H1 (cell line): ENCODE measurements around the gene ADGRB3. TPM values are rescaled to one million over a fixed set of nuclear protein-coding genes. Genes with fewer than 3 reads are reported as not detected.

Experiments
- CTCF ChIA-PET: fragments of 300-600 bp; sonication (Branson Sonifier 250); formaldehyde crosslinking; loops from one replicate; lab custom pipeline; 2021; ENCODE audit not compliant: partially characterized antibody; lab: Charles Lee
- POLR2A ChIA-PET: fragments of 300-600 bp; sonication (Branson Sonifier 250); formaldehyde crosslinking; loops from one replicate; lab custom pipeline; 2021; ENCODE audit warnings: inconsistent platforms; ENCODE audit not compliant: partially characterized antibody; lab: Charles Lee
- DNase-seq, 2 experiments: peaks; one replicate each; pipeline versions ENCODE4 v3.0.0 to v3.0.0-alpha.2; 2010 to 2022; ENCODE audit warnings: low spot score in 2 of 2, low read depth in 1 of 2, mixed read lengths in 1 of 2
- FAIRE-seq: peaks from 2 replicates; lab custom pipeline; 2011; peaks lifted over from hg19 to GRCh38; lab: Jason Lieb, UNC
- H2AFZ ChIP-seq: 2 replicates; pipeline ENCODE4 v1.8.1; 2012; ENCODE audit warnings: low read length, inconsistent platforms
- H2AK5ac ChIP-seq: 2 replicates; pipeline ENCODE4 v1.6.1; 2013; ENCODE audit warnings: low read depth, low read length
- H2BK120ac ChIP-seq: replicated peaks from 2 replicates; pipeline ENCODE3; 2013; ENCODE audit warnings: low read depth, low read length, inconsistent platforms
- H2BK12ac ChIP-seq: 2 replicates; pipeline ENCODE4 v1.6.1; 2013; ENCODE audit warnings: low read depth, low read length
- H2BK15ac ChIP-seq: 2 replicates; pipeline ENCODE4 v1.6.1; 2013; ENCODE audit warnings: low read length
- H2BK20ac ChIP-seq: 2 replicates; pipeline ENCODE4 v1.6.1; 2013; ENCODE audit warnings: low read length
- H2BK5ac ChIP-seq: 2 replicates; pipeline ENCODE4 v1.6.1; 2013; ENCODE audit warnings: low read depth, low read length
- H3K14ac ChIP-seq: 2 replicates; pipeline ENCODE4 v1.6.1; 2013; ENCODE audit warnings: inconsistent platforms; ENCODE audit not compliant: insufficient read length
- H3K18ac ChIP-seq: 2 replicates; pipeline ENCODE4 v1.6.1; 2013; ENCODE audit warnings: low read length; ENCODE audit errors: extremely low read depth
- H3K23ac ChIP-seq: 2 replicates; pipeline ENCODE4 v1.6.1; 2013; ENCODE audit warnings: inconsistent platforms; ENCODE audit not compliant: insufficient read length
- H3K23me2 ChIP-seq: 2 replicates; pipeline ENCODE4 v1.6.1; 2013; ENCODE audit warnings: low read depth, low read length
- H3K27ac ChIP-seq: 2 replicates; pipeline ENCODE4 v1.6.1; 2011; ENCODE audit warnings: low read depth, low read length, inconsistent platforms
- H3K27me3 ChIP-seq, 4 experiments: replicated peaks in 1 of 4; 1 replicate in 1 of 4; 2 replicates in 3 of 4; pipeline versions ENCODE4 v1.6.1 to v1.8.1; 2011 to 2013; ENCODE audit warnings: low read length in 3 of 4, mild to moderate bottlenecking in 3 of 4, inconsistent platforms in 2 of 4, mixed read lengths in 2 of 4, moderate library complexity in 1 of 4; ENCODE audit not compliant: control insufficient read depth in 3 of 4, insufficient read depth in 3 of 4; ENCODE audit errors: extremely low read depth in 1 of 4
- H3K36me3 ChIP-seq, 4 experiments: 2 replicates each; pipeline versions ENCODE4 v1.6.1 to v1.8.1; 2011 to 2013; ENCODE audit warnings: mild to moderate bottlenecking in 4 of 4, low read length in 3 of 4, moderate library complexity in 2 of 4, control low read depth in 1 of 4, inconsistent platforms in 1 of 4; ENCODE audit not compliant: insufficient read depth in 4 of 4, control insufficient read depth in 2 of 4
- H3K4ac ChIP-seq: replicated peaks from 2 replicates; pipeline ENCODE3; 2013; ENCODE audit warnings: low read length, low read depth, mixed read lengths, inconsistent platforms; ENCODE audit not compliant: insufficient read length
- H3K4me1 ChIP-seq, 4 experiments: replicated peaks in 1 of 4; 1 replicate in 1 of 4; 2 replicates in 3 of 4; pipeline versions ENCODE4 v1.6.1 to v1.8.1; 2011 to 2013; ENCODE audit warnings: low read length in 3 of 4, inconsistent platforms in 2 of 4, mixed read lengths in 1 of 4; ENCODE audit not compliant: insufficient read depth in 4 of 4, control insufficient read depth in 3 of 4
- H3K4me2 ChIP-seq, 2 experiments: 2 replicates each; pipeline versions ENCODE4 v1.6.1 to v1.8.1; 2011 to 2013; ENCODE audit warnings: low read depth in 2 of 2, low read length in 2 of 2, control low read depth in 1 of 2, inconsistent platforms in 1 of 2, mild to moderate bottlenecking in 1 of 2; ENCODE audit not compliant: insufficient read depth in 1 of 2
- H3K4me3 ChIP-seq, 4 experiments: fragments of 200-600, 300-600 bp in 1 of 4; sonication (generic), shearing (Covaris generic), sonication (Bioruptor Twin) in 1 of 4; 2 replicates each; pipeline versions ENCODE4 v1.5.1 to v1.8.1; 2011 to 2016; ENCODE audit warnings: low read length in 4 of 4, low read depth in 3 of 4, control low read depth in 2 of 4, inconsistent platforms in 2 of 4, mild to moderate bottlenecking in 2 of 4, mixed read lengths in 1 of 4, moderate library complexity in 1 of 4; ENCODE audit not compliant: insufficient read depth in 2 of 4; ENCODE audit errors: extremely low read depth in 1 of 4
- H3K56ac ChIP-seq: replicated peaks from 2 replicates; pipeline ENCODE3; 2013; ENCODE audit warnings: low read depth, mild to moderate bottlenecking, mixed read lengths, low read length, inconsistent platforms; ENCODE audit not compliant: insufficient read length
- H3K79me1 ChIP-seq: 2 replicates; pipeline ENCODE4 v1.6.1; 2013; ENCODE audit warnings: low read depth, low read length, control low read depth
- H3K79me2 ChIP-seq, 2 experiments: 2 replicates each; pipeline versions ENCODE4 v1.6.1 to v1.8.1; 2012 to 2013; ENCODE audit warnings: low read length in 2 of 2, mild to moderate bottlenecking in 2 of 2, inconsistent platforms in 1 of 2; ENCODE audit not compliant: insufficient read depth in 2 of 2, control insufficient read depth in 1 of 2
- H3K9ac ChIP-seq, 4 experiments: replicated peaks in 1 of 4; 1 replicate in 1 of 4; 2 replicates in 3 of 4; pipeline versions ENCODE4 v1.6.1 to v1.8.1; 2011 to 2013; ENCODE audit warnings: low read depth in 3 of 4, low read length in 3 of 4, control low read depth in 2 of 4, mild to moderate bottlenecking in 2 of 4, moderate library complexity in 2 of 4, inconsistent platforms in 1 of 4; ENCODE audit errors: extremely low read depth in 1 of 4
- H3K9me3 ChIP-seq, 2 experiments: 2 replicates each; pipeline versions ENCODE4 v1.6.1 to v1.8.1; 2012 to 2013; ENCODE audit warnings: mild to moderate bottlenecking in 2 of 2, moderate library complexity in 2 of 2, control low read depth in 1 of 2, inconsistent platforms in 1 of 2, low read depth in 1 of 2, low read length in 1 of 2, mixed read lengths in 1 of 2; ENCODE audit not compliant: insufficient read depth in 2 of 2
- H4K20me1 ChIP-seq, 2 experiments: replicated peaks in 1 of 2; 2 replicates each; pipeline versions ENCODE3 to v1.8.1; 2011 to 2013; ENCODE audit warnings: inconsistent platforms in 2 of 2, low read length in 2 of 2, mild to moderate bottlenecking in 1 of 2; ENCODE audit not compliant: insufficient read depth in 2 of 2, control insufficient read depth in 1 of 2
- H4K5ac ChIP-seq: 2 replicates; pipeline ENCODE4 v1.6.1; 2013; ENCODE audit warnings: low read length, low read depth, mixed read lengths, inconsistent platforms; ENCODE audit not compliant: insufficient read length
- H4K8ac ChIP-seq: 2 replicates; pipeline ENCODE4 v1.8.0; 2013; ENCODE audit warnings: mild to moderate bottlenecking, moderate library complexity, low read length, inconsistent platforms; ENCODE audit not compliant: insufficient read depth; ENCODE audit errors: extremely low read depth
- H4K91ac ChIP-seq: replicated peaks from 2 replicates; pipeline ENCODE3; 2013; ENCODE audit warnings: low read length, mixed read lengths, inconsistent platforms; ENCODE audit not compliant: insufficient read length
- CEBPB ChIP-seq: IDR thresholded peaks from 2 replicates; pipeline ENCODE4 v1.6.1; 2012; ENCODE audit warnings: low read depth, low read length
- KDM5A ChIP-seq: fragments of 200-600 bp; IDR thresholded peaks from 2 replicates; pipeline ENCODE4 v1.7.1; 2012; ENCODE audit warnings: mild to moderate bottlenecking, low read length, inconsistent platforms, mixed read lengths
- TAF7 ChIP-seq: optimal IDR thresholded peaks from 2 replicates; pipeline ENCODE3; 2011; ENCODE audit warnings: low read depth, mild to moderate bottlenecking, inconsistent platforms, low read length, moderate library complexity, borderline replicate concordance
- polyA plus RNA-seq, 7 experiments: library from polyadenylated mRNA; depleted of rRNA in 3 of 7; stranded (reverse) in 5 of 7; unstranded in 2 of 7; fragments of >200 nt in 5 of 7; fragments of 200-250 nt in 2 of 7; gene quantifications; 1 replicate in 5 of 7; 2 replicates in 1 of 7; 4 replicates in 1 of 7; pipeline versions ENCODE4 v1.2.1 to v1.2.3, GENCODE V29; 2011 to 2013; ENCODE audit warnings: missing spikeins in 2 of 7, mixed read lengths in 2 of 7
- total RNA-seq: library from RNA; stranded (reverse); fragmentation: NEBNext Ultra II Directional; extraction: Animal tissue kit (Norgen Biotek cat#: 25700); gene quantifications from 2 replicates; pipeline ENCODE4 v1.2.1, GENCODE V29; 2021

ADGRB3 gene
- total and polyA plus RNA-seq, 2 of the 8 experiments (the other 6 are each of a cell fraction or from before 2014, with no cell fraction given), result 0.35 to 1.2 TPM

DNA sequence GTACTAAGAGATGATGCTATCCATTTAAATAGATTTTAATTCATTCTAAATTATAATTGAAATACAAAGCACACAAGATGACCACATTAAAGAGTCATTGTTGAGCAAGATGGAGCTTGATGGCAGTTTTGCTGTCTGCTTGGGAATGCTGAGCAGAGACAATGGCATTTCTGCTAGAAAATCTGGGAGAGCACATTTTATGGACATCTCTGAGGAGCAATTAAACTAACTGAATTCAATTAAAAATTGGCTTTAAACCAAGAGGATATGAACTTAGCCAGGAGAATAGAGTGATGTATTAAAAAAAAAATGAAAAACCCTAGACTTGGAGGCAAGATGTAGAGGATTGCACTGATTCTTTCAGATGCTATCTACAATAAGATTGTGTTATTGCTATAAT, 19.1 kb upstream of the ADGRB3 start:
- Histone ChIP-seq H2BK20ac (no peak overlapping the region), H2BK5ac (no peak overlapping the region), H3K18ac (no peak overlapping the region), H3K36me3 (no peaks in the 10 kb centered on the region), H4K8ac (no peak overlapping the region), H3K4me1 (no peaks in the 10 kb centered on the region), H4K5ac (no peak overlapping the region), H3K23ac (no peak overlapping the region), H3K9me3 (no peaks in the 10 kb centered on the region), H4K91ac (no peak overlapping the region), H2AK5ac (no peak overlapping the region), H3K4me2 (no peak overlapping the region), H2BK120ac (no peak overlapping the region), H3K27me3 (no peaks in the 10 kb centered on the region), H2AFZ (no peak overlapping the region), H3K4me3 (no peak overlapping the region), H4K20me1 (no peaks in the 10 kb centered on the region), H2BK12ac (no peak overlapping the region), H3K23me2 (no peaks in the 10 kb centered on the region), H3K14ac (no peak overlapping the region), H3K27ac (no peak overlapping the region), H2BK15ac (no peak overlapping the region), H3K56ac (no peak overlapping the region), H3K79me2 (no peaks in the 10 kb centered on the region), H3K4ac (no peak overlapping the region), H3K79me1 (no peaks in the 10 kb centered on the region), H3K9ac (no peak overlapping the region)
- FAIRE-seq (no peak), DNase-seq (no peak)
- CTCF ChIA-PET, result interaction anchor here (1.2 kb wide), 1 partner anchor 19 kb away, joined by 3 read pairs; the partner anchor contains the start of gene ADGRB3
- TF ChIP-seq CEBPB (no peak), TAF7 (no peak), KDM5A (no peak)
- POLR2A ChIA-PET, result no interaction called here
